H1 (cell line): ENCODE measurements around the gene DDAH2. TPM values are rescaled to one million over a fixed set of nuclear protein-coding genes. Genes with fewer than 3 reads are reported as not detected.

Experiments used
- CTCF ChIA-PET: fragments of 300-600 bp; sonication (Branson Sonifier 250); formaldehyde crosslinking; loops from one replicate; lab custom pipeline; 2021; ENCODE audit not compliant: partially characterized antibody; lab: Charles Lee
- POLR2A ChIA-PET: fragments of 300-600 bp; sonication (Branson Sonifier 250); formaldehyde crosslinking; loops from one replicate; lab custom pipeline; 2021; ENCODE audit warnings: inconsistent platforms; ENCODE audit not compliant: partially characterized antibody; lab: Charles Lee
- DNase-seq, 2 experiments: peaks; one replicate each; pipeline versions ENCODE4 v3.0.0 to v3.0.0-alpha.2; 2010 to 2022; ENCODE audit warnings: low spot score in 2 of 2, low read depth in 1 of 2, mixed read lengths in 1 of 2
- FAIRE-seq: peaks from 2 replicates; lab custom pipeline; 2011; peaks lifted over from hg19 to GRCh38; lab: Jason Lieb, UNC
- H2AFZ ChIP-seq: 2 replicates; pipeline ENCODE4 v1.8.1; 2012; ENCODE audit warnings: low read length, inconsistent platforms
- H2AK5ac ChIP-seq: 2 replicates; pipeline ENCODE4 v1.6.1; 2013; ENCODE audit warnings: low read depth, low read length
- H2BK120ac ChIP-seq: replicated peaks from 2 replicates; pipeline ENCODE3; 2013; ENCODE audit warnings: low read depth, low read length, inconsistent platforms
- H2BK12ac ChIP-seq: 2 replicates; pipeline ENCODE4 v1.6.1; 2013; ENCODE audit warnings: low read depth, low read length
- H2BK15ac ChIP-seq: 2 replicates; pipeline ENCODE4 v1.6.1; 2013; ENCODE audit warnings: low read length
- H2BK20ac ChIP-seq: 2 replicates; pipeline ENCODE4 v1.6.1; 2013; ENCODE audit warnings: low read length
- H2BK5ac ChIP-seq: 2 replicates; pipeline ENCODE4 v1.6.1; 2013; ENCODE audit warnings: low read depth, low read length
- H3K14ac ChIP-seq: 2 replicates; pipeline ENCODE4 v1.6.1; 2013; ENCODE audit warnings: inconsistent platforms; ENCODE audit not compliant: insufficient read length
- H3K18ac ChIP-seq: 2 replicates; pipeline ENCODE4 v1.6.1; 2013; ENCODE audit warnings: low read length; ENCODE audit errors: extremely low read depth
- H3K23ac ChIP-seq: 2 replicates; pipeline ENCODE4 v1.6.1; 2013; ENCODE audit warnings: inconsistent platforms; ENCODE audit not compliant: insufficient read length
- H3K23me2 ChIP-seq: 2 replicates; pipeline ENCODE4 v1.6.1; 2013; ENCODE audit warnings: low read depth, low read length
- H3K27ac ChIP-seq: 2 replicates; pipeline ENCODE4 v1.6.1; 2011; ENCODE audit warnings: low read depth, low read length, inconsistent platforms
- H3K27me3 ChIP-seq, 4 experiments: replicated peaks in 1 of 4; 1 replicate in 1 of 4; 2 replicates in 3 of 4; pipeline versions ENCODE4 v1.6.1 to v1.8.1; 2011 to 2013; ENCODE audit warnings: low read length in 3 of 4, mild to moderate bottlenecking in 3 of 4, inconsistent platforms in 2 of 4, mixed read lengths in 2 of 4, moderate library complexity in 1 of 4; ENCODE audit not compliant: control insufficient read depth in 3 of 4, insufficient read depth in 3 of 4; ENCODE audit errors: extremely low read depth in 1 of 4
- H3K36me3 ChIP-seq, 4 experiments: 2 replicates each; pipeline versions ENCODE4 v1.6.1 to v1.8.1; 2011 to 2013; ENCODE audit warnings: mild to moderate bottlenecking in 4 of 4, low read length in 3 of 4, moderate library complexity in 2 of 4, control low read depth in 1 of 4, inconsistent platforms in 1 of 4; ENCODE audit not compliant: insufficient read depth in 4 of 4, control insufficient read depth in 2 of 4
- H3K4ac ChIP-seq: replicated peaks from 2 replicates; pipeline ENCODE3; 2013; ENCODE audit warnings: low read length, low read depth, mixed read lengths, inconsistent platforms; ENCODE audit not compliant: insufficient read length
- H3K4me1 ChIP-seq, 4 experiments: replicated peaks in 1 of 4; 1 replicate in 1 of 4; 2 replicates in 3 of 4; pipeline versions ENCODE4 v1.6.1 to v1.8.1; 2011 to 2013; ENCODE audit warnings: low read length in 3 of 4, inconsistent platforms in 2 of 4, mixed read lengths in 1 of 4; ENCODE audit not compliant: insufficient read depth in 4 of 4, control insufficient read depth in 3 of 4
- H3K4me2 ChIP-seq, 2 experiments: 2 replicates each; pipeline versions ENCODE4 v1.6.1 to v1.8.1; 2011 to 2013; ENCODE audit warnings: low read depth in 2 of 2, low read length in 2 of 2, control low read depth in 1 of 2, inconsistent platforms in 1 of 2, mild to moderate bottlenecking in 1 of 2; ENCODE audit not compliant: insufficient read depth in 1 of 2
- H3K4me3 ChIP-seq, 4 experiments: fragments of 200-600, 300-600 bp in 1 of 4; sonication (generic), shearing (Covaris generic), sonication (Bioruptor Twin) in 1 of 4; 2 replicates each; pipeline versions ENCODE4 v1.5.1 to v1.8.1; 2011 to 2016; ENCODE audit warnings: low read length in 4 of 4, low read depth in 3 of 4, control low read depth in 2 of 4, inconsistent platforms in 2 of 4, mild to moderate bottlenecking in 2 of 4, mixed read lengths in 1 of 4, moderate library complexity in 1 of 4; ENCODE audit not compliant: insufficient read depth in 2 of 4; ENCODE audit errors: extremely low read depth in 1 of 4
- H3K56ac ChIP-seq: replicated peaks from 2 replicates; pipeline ENCODE3; 2013; ENCODE audit warnings: low read depth, mild to moderate bottlenecking, mixed read lengths, low read length, inconsistent platforms; ENCODE audit not compliant: insufficient read length
- H3K79me1 ChIP-seq: 2 replicates; pipeline ENCODE4 v1.6.1; 2013; ENCODE audit warnings: low read depth, low read length, control low read depth
- H3K79me2 ChIP-seq, 2 experiments: 2 replicates each; pipeline versions ENCODE4 v1.6.1 to v1.8.1; 2012 to 2013; ENCODE audit warnings: low read length in 2 of 2, mild to moderate bottlenecking in 2 of 2, inconsistent platforms in 1 of 2; ENCODE audit not compliant: insufficient read depth in 2 of 2, control insufficient read depth in 1 of 2
- H3K9ac ChIP-seq, 4 experiments: replicated peaks in 1 of 4; 1 replicate in 1 of 4; 2 replicates in 3 of 4; pipeline versions ENCODE4 v1.6.1 to v1.8.1; 2011 to 2013; ENCODE audit warnings: low read depth in 3 of 4, low read length in 3 of 4, control low read depth in 2 of 4, mild to moderate bottlenecking in 2 of 4, moderate library complexity in 2 of 4, inconsistent platforms in 1 of 4; ENCODE audit errors: extremely low read depth in 1 of 4
- H3K9me3 ChIP-seq, 2 experiments: 2 replicates each; pipeline versions ENCODE4 v1.6.1 to v1.8.1; 2012 to 2013; ENCODE audit warnings: mild to moderate bottlenecking in 2 of 2, moderate library complexity in 2 of 2, control low read depth in 1 of 2, inconsistent platforms in 1 of 2, low read depth in 1 of 2, low read length in 1 of 2, mixed read lengths in 1 of 2; ENCODE audit not compliant: insufficient read depth in 2 of 2
- H4K20me1 ChIP-seq, 2 experiments: replicated peaks in 1 of 2; 2 replicates each; pipeline versions ENCODE3 to v1.8.1; 2011 to 2013; ENCODE audit warnings: inconsistent platforms in 2 of 2, low read length in 2 of 2, mild to moderate bottlenecking in 1 of 2; ENCODE audit not compliant: insufficient read depth in 2 of 2, control insufficient read depth in 1 of 2
- H4K5ac ChIP-seq: 2 replicates; pipeline ENCODE4 v1.6.1; 2013; ENCODE audit warnings: low read length, low read depth, mixed read lengths, inconsistent platforms; ENCODE audit not compliant: insufficient read length
- H4K8ac ChIP-seq: 2 replicates; pipeline ENCODE4 v1.8.0; 2013; ENCODE audit warnings: mild to moderate bottlenecking, moderate library complexity, low read length, inconsistent platforms; ENCODE audit not compliant: insufficient read depth; ENCODE audit errors: extremely low read depth
- H4K91ac ChIP-seq: replicated peaks from 2 replicates; pipeline ENCODE3; 2013; ENCODE audit warnings: low read length, mixed read lengths, inconsistent platforms; ENCODE audit not compliant: insufficient read length
- ATF3 ChIP-seq: IDR thresholded peaks from 2 replicates; pipeline ENCODE4 v1.6.1; 2011; ENCODE audit warnings: low read depth, mild to moderate bottlenecking, low read length; ENCODE audit not compliant: insufficient read depth
- CBX5 ChIP-seq: fragments of 300-800, 300-1000 bp; sonication (generic); IDR thresholded peaks from 2 replicates; pipeline ENCODE4 v1.7.1; 2016; ENCODE audit warnings: antibody characterized with exemption, low read length, low read depth
- CEBPB ChIP-seq: IDR thresholded peaks from 2 replicates; pipeline ENCODE4 v1.6.1; 2012; ENCODE audit warnings: low read depth, low read length
- KDM1A ChIP-seq: fragments of 200-600, 300-600 bp; sonication (generic); IDR thresholded peaks from 2 replicates; pipeline ENCODE4 v1.7.1; 2016; ENCODE audit warnings: mild to moderate bottlenecking, low read length, borderline replicate concordance
- KDM4A ChIP-seq: IDR thresholded peaks from one replicate; pipeline ENCODE4 v1.7.1; 2012; ENCODE audit warnings: low read depth, mild to moderate bottlenecking, moderate library complexity, low read length, inconsistent platforms; ENCODE audit not compliant: severe bottlenecking
- POLR2A ChIP-seq, 2 experiments: IDR thresholded peaks; 1 replicate in 1 of 2; 2 replicates in 1 of 2; pipeline ENCODE4 v1.6.1; 2011; ENCODE audit warnings: low read depth in 2 of 2, low read length in 2 of 2, mild to moderate bottlenecking in 2 of 2; ENCODE audit errors: control extremely low read depth in 1 of 2
- RXRA ChIP-seq: IDR thresholded peaks from 2 replicates; pipeline ENCODE4 v1.6.1; 2011; ENCODE audit warnings: low read depth, mild to moderate bottlenecking, low read length, moderate library complexity; ENCODE audit not compliant: insufficient read depth
- SIN3A ChIP-seq, 2 experiments: IDR thresholded peaks in 1 of 2; conservative IDR thresholded peaks in 1 of 2; 2 replicates each; pipeline ENCODE4 v1.6.1; 2011 to 2012; ENCODE audit warnings: low read length in 2 of 2, improper control_type of control experiment in 1 of 2, low read depth in 1 of 2, mild to moderate bottlenecking in 1 of 2
- SIX5 ChIP-seq: IDR thresholded peaks from 2 replicates; pipeline ENCODE4 v1.6.1; 2011; ENCODE audit warnings: mild to moderate bottlenecking, low read depth, low read length
- WGBS, 2 experiments: shearing (Covaris generic) in 1 of 2; methylation state at CpG; one replicate each; pipeline versions ENCODE4 v1.1.6 to v1.1.7; 2013 to 2015; ENCODE audit warnings: low lambda C conversion rate in 2 of 2, mixed read lengths in 2 of 2, inconsistent platforms in 1 of 2, low coverage in 1 of 2, missing lambda C conversion rate in 1 of 2; ENCODE audit not compliant: insufficient replicate concordance in 2 of 2, insufficient coverage in 1 of 2, insufficient read length in 1 of 2; ENCODE audit errors: extremely low coverage in 1 of 2, missing lambda C conversion rate in 1 of 2; 5-methylcytosine and 5-hydroxymethylcytosine counted together
- polyA plus RNA-seq, 7 experiments: library from polyadenylated mRNA; depleted of rRNA in 3 of 7; stranded (reverse) in 5 of 7; unstranded in 2 of 7; fragments of >200 nt in 5 of 7; fragments of 200-250 nt in 2 of 7; gene quantifications; 1 replicate in 5 of 7; 2 replicates in 1 of 7; 4 replicates in 1 of 7; pipeline versions ENCODE4 v1.2.1 to v1.2.3, GENCODE V29; 2011 to 2013; ENCODE audit warnings: missing spikeins in 2 of 7, mixed read lengths in 2 of 7
- total RNA-seq: library from RNA; stranded (reverse); fragmentation: NEBNext Ultra II Directional; extraction: Animal tissue kit (Norgen Biotek cat#: 25700); gene quantifications from 2 replicates; pipeline ENCODE4 v1.2.1, GENCODE V29; 2021

Gene DDAH2
- total and polyA plus RNA-seq, 2 of the 8 experiments (the other 6 are each of a cell fraction or from before 2014, with no cell fraction given), result 53.3 to 73.5 TPM

- no peaks in the 10 kb centered on the region for H4K20me1 ChIP-seq
- H3K4me1 ChIP-seq, result peaks cover 16 to 22% (median 21%) of the 10 kb centered on the region in 4 experiments
- H3K4ac ChIP-seq, result peak within 1 kb of the TSS; percentile 88
- no peak within 1 kb of the TSS for H2AFZ ChIP-seq
- peak within 1 kb of the TSS; percentile 88 for H2BK12ac ChIP-seq
- H3K36me3 ChIP-seq, result peaks cover 0 to 12% (median 0%) of the 10 kb centered on the region in 4 experiments; a peak in 3 of 8 replicates
- no peaks in the 10 kb centered on the region; a peak in 1 of 4 replicates for H3K9me3 ChIP-seq
- peak within 1 kb of the TSS; percentile 98 for H3K18ac ChIP-seq
- H2AK5ac ChIP-seq, result peak within 1 kb of the TSS; percentile 68
- H3K56ac ChIP-seq, result peak within 1 kb of the TSS; percentile 80
- 4% methylated on average over 56 of the region's 58 CpGs; no CpG with 5 or more reads in 1 of the 2 experiments for WGBS, 2 experiments
- peak within 1 kb of the TSS; percentile 81 for H2BK120ac ChIP-seq
- H4K91ac ChIP-seq, result peak within 1 kb of the TSS; percentile 75
- peak within 1 kb of the TSS; percentile 98; the same call in 1 of the 2 replicates for H4K8ac ChIP-seq
- H2BK15ac ChIP-seq, result peak within 1 kb of the TSS; percentile 93
- no peaks in the 10 kb centered on the region for H3K79me1 ChIP-seq
- no peak within 1 kb of the TSS for H3K23ac ChIP-seq
- peak; percentile 98 to 99 for DNase-seq
- ChIA-PET CTCF (interaction anchor here (0.5 to 5.9 kb wide), 16 partner anchors 9 to 90 kb away, joined by 3 to 52 read pairs (median 5); partner anchors contain the start of genes ABHD16A, DDAH2, MPIG6B and VARS1), POLR2A (interaction anchor here (0.7 to 8.7 kb wide), 46 partner anchors 9 to 388 kb away, joined by 3 to 73 read pairs (median 8); partner anchors contain the start of genes ABHD16A, APOM, ATF6B and ATP6V1G2)
- peaks cover 0 to 17% of the 10 kb centered on the region in 2 experiments; a peak in 2 of 4 replicates for H3K79me2 ChIP-seq
- H3K14ac ChIP-seq, result peak within 1 kb of the TSS; percentile 2
- no peak for FAIRE-seq
- H3K23me2 ChIP-seq, result peaks cover 19% of the 10 kb centered on the region
- H4K5ac ChIP-seq, result peak within 1 kb of the TSS; percentile 77
- H3K9ac ChIP-seq, result peak within 1 kb of the TSS; percentile 70 to 96 (median 92)
- peak within 1 kb of the TSS; percentile 36 to 65 (median 47) for H3K4me3 ChIP-seq
- peak within 1 kb of the TSS; percentile 92 for H3K27ac ChIP-seq
- H2BK5ac ChIP-seq, result peak within 1 kb of the TSS; percentile 98
- peak within 1 kb of the TSS; percentile 75; the same call in 1 of the 2 replicates for H2BK20ac ChIP-seq
- no peaks in the 10 kb centered on the region for H3K27me3 ChIP-seq
- peak within 1 kb of the TSS; percentile 86 to 99 for H3K4me2 ChIP-seq
- TF ChIP-seq ATF3, result no peak
- TF ChIP-seq CEBPB, result no peak
- no peak for TF ChIP-seq SIX5
- no peak for TF ChIP-seq RXRA
- TF ChIP-seq CBX5, result no peak
- 0 out of 4 replicates have a peak, but pooled peaks of 1 of the 2 experiments have one; percentile 42 for TF ChIP-seq SIN3A (conservative IDR thresholded peaks at IDR 0.05 in 1 of 2, IDR thresholded peaks at IDR 0.05 in 1 of 2; ENCODE audit: low read depth in 1 of 2, low read length in 2 of 2)
- TF ChIP-seq POLR2A (IDR thresholded peaks at IDR 0.05; ENCODE audit: control extremely low read depth in 1 of 2, low read depth in 2 of 2, low read length in 2 of 2), result peak in 1 of 2 experiments; percentile 90; a peak in 2 of 3 replicates
- TF ChIP-seq KDM1A, result no peak
- TF ChIP-seq KDM4A, result no peak
These were observed 10.7 kb upstream of the DDAH2 start, which contains the start of gene MSH5 for GRCh38 chr6:31739639-31740396. Gene MSH5 (plus strand): TSS chr6:31740005. CDS start chr6:31740467, 462 bp downstream.
